T-cell (primary cell): Measurements from ENCODE around the gene CERS6. TPM values are rescaled to one million over a fixed set of nuclear protein-coding genes. Genes with fewer than 3 reads are reported as not detected.
A peak's percentile ranks its signal among the peaks of the same experiment; 100 is the strongest.

Experiments used
- ATAC-seq, 4 experiments: fragments of 200-7000 bp in 3 of 4; fragments of 150-1000 bp in 1 of 4; cut with Tn5 transposase; replicated peaks in 1 of 4; 1 replicate in 3 of 4; 2 replicates in 1 of 4; pipeline ENCODE4 v1.10.0; 2021; ENCODE audit warnings: moderate library complexity in 3 of 4, mild to moderate bottlenecking in 2 of 4, moderate number of reproducible peaks in 1 of 4
- CTCF ChIA-PET, 2 donors: fragments of 300-600 bp; sonication (Branson Sonifier 250); formaldehyde crosslinking; loops; one replicate each; lab custom pipeline; 2022; ENCODE audit warnings: antibody characterized with exemption in 2 of 2; lab: Charles Lee
- POLR2A ChIA-PET, 2 donors: fragments of 300-600 bp; sonication (Branson Sonifier 250); formaldehyde crosslinking; loops; one replicate each; lab custom pipeline; 2022; ENCODE audit warnings: antibody characterized with exemption in 2 of 2; lab: Charles Lee
- DNase-seq, 35 experiments: peaks; one replicate each; pipeline versions ENCODE4 v3.0.0 to v3.0.0-alpha.2; 2013 to 2023
- H3K27ac ChIP-seq: one replicate; pipeline ENCODE4 v1.5.1; 2013; ENCODE audit warnings: low read length
- H3K27me3 ChIP-seq, 2 experiments: replicated peaks in 1 of 2; 1 replicate in 1 of 2; 2 replicates in 1 of 2; pipeline versions ENCODE4 v1.6.1 to v1.7.0; 2013; ENCODE audit warnings: low read length in 1 of 2, mixed read lengths in 1 of 2; ENCODE audit not compliant: control insufficient read depth in 2 of 2, insufficient read depth in 2 of 2; ENCODE audit errors: extremely low read depth in 1 of 2
- H3K36me3 ChIP-seq, 2 donors: 1 replicate in 1 of 2; 2 replicates in 1 of 2; pipeline versions ENCODE4 v1.6.1 to v1.7.0; 2013; ENCODE audit warnings: low read length in 1 of 2; ENCODE audit not compliant: control insufficient read depth in 2 of 2, insufficient read depth in 1 of 2; ENCODE audit errors: extremely low read depth in 1 of 2
- H3K4me1 ChIP-seq, 2 experiments: 1 replicate in 1 of 2; 2 replicates in 1 of 2; pipeline versions ENCODE4 v1.6.1 to v1.7.0; 2013; ENCODE audit warnings: low read length in 2 of 2, mixed read lengths in 1 of 2; ENCODE audit not compliant: insufficient read depth in 2 of 2, control insufficient read depth in 1 of 2; ENCODE audit errors: extremely low read depth in 1 of 2
- H3K4me3 ChIP-seq, 2 donors: 1 replicate in 1 of 2; 2 replicates in 1 of 2; pipeline versions ENCODE4 v1.5.1 to v1.7.0; 2013; ENCODE audit warnings: mild to moderate bottlenecking in 2 of 2, low read length in 1 of 2, moderate library complexity in 1 of 2; ENCODE audit not compliant: control insufficient read depth in 1 of 2; ENCODE audit errors: extremely low read depth in 1 of 2
- H3K9me3 ChIP-seq: 2 replicates; pipeline ENCODE4 v1.7.0; 2013
- H3K27ac Mint-ChIP-seq, 2 donors: one replicate each; pipeline ENCODE4 v1.8.0; 2020 to 2021; ENCODE audit warnings: mild to moderate bottlenecking in 2 of 2, mixed read lengths in 2 of 2
- H3K27me3 Mint-ChIP-seq, 2 donors: one replicate each; pipeline ENCODE4 v1.8.0; 2021 to 2022; ENCODE audit warnings: mixed read lengths in 2 of 2
- H3K36me3 Mint-ChIP-seq: one replicate; pipeline ENCODE4 v1.8.0; 2021; ENCODE audit warnings: mixed read lengths
- H3K4me1 Mint-ChIP-seq, 3 donors: one replicate each; pipeline ENCODE4 v1.8.0; 2020 to 2022; ENCODE audit warnings: mixed read lengths in 3 of 3, mild to moderate bottlenecking in 1 of 3
- H3K4me3 Mint-ChIP-seq, 3 donors: one replicate each; pipeline ENCODE4 v1.8.0; 2020 to 2022; ENCODE audit warnings: mild to moderate bottlenecking in 3 of 3, mixed read lengths in 3 of 3, moderate library complexity in 3 of 3
- H3K9me3 Mint-ChIP-seq, 3 donors: one replicate each; pipeline ENCODE4 v1.8.0; 2020 to 2022; ENCODE audit warnings: mixed read lengths in 3 of 3
- WGBS: methylation state at CpG from one replicate; pipeline ENCODE4 v1.1.5; 2013; ENCODE audit warnings: missing lambda C conversion rate; ENCODE audit not compliant: insufficient coverage; 5-methylcytosine and 5-hydroxymethylcytosine counted together
- total RNA-seq, 35 experiments: library from RNA in 6 of 35; stranded (reverse) in 6 of 35; fragments of 120-200 nt in 1 of 35; gene quantifications; one replicate each; pipeline versions ENCODE4 v1.2.1 to v1.2.4 and lab custom pipeline; 2013 to 2026

The CERS6 gene
- total RNA-seq, 5 donors from 2014 or later (not counting 1 experiment from before 2014, with no cell fraction given), result 11.1 to 20.3 (median 13.6) TPM

GRCh38 chr2:168529900-168530561 is 74.0 kb downstream of the CERS6 start:
- Histone ChIP-seq H3K4me3 (no peak overlapping the region), H3K36me3 (no peaks in the 10 kb centered on the region), H3K4me1 (peaks cover 0 to 3% of the 10 kb centered on the region in 2 experiments), H3K9me3 (no peaks in the 10 kb centered on the region), H3K27me3 (no peaks in the 10 kb centered on the region), H3K27ac (no peak overlapping the region)
- ATAC-seq (no peak), DNase-seq (no peak)
- no peak overlapping the region for H3K4me3 Mint-ChIP-seq
- H3K9me3 Mint-ChIP-seq, result no peaks in the 10 kb centered on the region
- WGBS, result 96% methylated on average over 6 of the region's 8 CpGs
- CTCF ChIA-PET, result no interaction called here
- peaks cover 3% of the 10 kb centered on the region for H3K36me3 Mint-ChIP-seq
- peaks cover 64 to 72% (median 69%) of the 10 kb centered on the region in 3 donors for H3K4me1 Mint-ChIP-seq
- no peaks in the 10 kb centered on the region for H3K27me3 Mint-ChIP-seq
- H3K27ac Mint-ChIP-seq, result no peak overlapping the region
- POLR2A ChIA-PET, result no interaction called here

- Histone ChIP-seq H3K4me3 (no peak overlapping the region), H3K27ac (no peak overlapping the region), H3K4me1 (peaks cover 0 to 3% of the 10 kb centered on the region in 2 experiments), H3K27me3 (no peaks in the 10 kb centered on the region), H3K36me3 (no peaks in the 10 kb centered on the region), H3K9me3 (no peaks in the 10 kb centered on the region)
- Mint-ChIP-seq H3K9me3 (no peaks in the 10 kb centered on the region), H3K27me3 (no peaks in the 10 kb centered on the region), H3K4me1 (peaks cover 66 to 69% (median 68%) of the 10 kb centered on the region in 3 donors), H3K36me3 (peaks cover 3% of the 10 kb centered on the region), H3K4me3 (no peak overlapping the region), H3K27ac (peak overlapping the region in 1 of 2 donors; percentile 50)
- DNase-seq (no peak), ATAC-seq (no peak)
- 100% methylated on average over 4 of the region's 4 CpGs for WGBS
- CTCF ChIA-PET, result interaction anchor here in 1 of 2 donors (0.6 kb wide), 1 partner anchor 160 kb away, joined by 3 read pairs; no protein-coding TSS in a partner anchor
- POLR2A ChIA-PET, result interaction anchor here in 1 of 2 donors (0.5 kb wide), 1 partner anchor 302 kb away, joined by 4 read pairs; no protein-coding TSS in a partner anchor
Measured at GRCh38 chr2:168530982-168531622, 75.0 kb downstream of the CERS6 start.

- no peak for ATAC-seq
Measured at GRCh38 chr2:168534926-168535325, 78.9 kb downstream of the CERS6 start.

GRCh38 chr2:168536925-168537466 is 80.9 kb downstream of the CERS6 start:
- Mint-ChIP-seq H3K36me3 (peaks cover 30% of the 10 kb centered on the region), H3K4me1 (peaks cover 33 to 53% (median 51%) of the 10 kb centered on the region in 3 donors), H3K27ac (peak overlapping the region; percentile 12 to 60), H3K9me3 (peaks cover 5 to 30% (median 23%) of the 10 kb centered on the region in 3 donors), H3K27me3 (no peaks in the 10 kb centered on the region), H3K4me3 (no peak overlapping the region)
- peaks cover 4% of the 10 kb centered on the region for H3K9me3 ChIP-seq
- ATAC-seq, result peak in 1 of 4 experiments; percentile 29
- H3K27me3 ChIP-seq, result no peaks in the 10 kb centered on the region
- ChIA-PET CTCF (no interaction called here), POLR2A (no interaction called here)
- H3K36me3 ChIP-seq, result no peaks in the 10 kb centered on the region
- no peaks in the 10 kb centered on the region for H3K4me1 ChIP-seq
- no peak overlapping the region for H3K4me3 ChIP-seq
- DNase-seq, result no peak
- no CpG with 5 or more reads among the region's 2 CpGs for WGBS
- H3K27ac ChIP-seq, result no peak overlapping the region

More at GRCh38 chr2:168534926-168535325, 78.9 kb downstream of the CERS6 start:
- Histone ChIP-seq H3K27me3 (no peaks in the 10 kb centered on the region), H3K9me3 (peaks cover 4% of the 10 kb centered on the region), H3K4me3 (no peak overlapping the region), H3K4me1 (peaks cover 0 to 3% of the 10 kb centered on the region in 2 experiments), H3K36me3 (no peaks in the 10 kb centered on the region), H3K27ac (no peak overlapping the region)
- no peak overlapping the region for H3K27ac Mint-ChIP-seq
- DNase-seq, result no peak
- H3K4me1 Mint-ChIP-seq, result peaks cover 44 to 65% (median 62%) of the 10 kb centered on the region in 3 donors
- H3K36me3 Mint-ChIP-seq, result peaks cover 14% of the 10 kb centered on the region
- no peaks in the 10 kb centered on the region for H3K27me3 Mint-ChIP-seq
- ChIA-PET POLR2A (no interaction called here), CTCF (no interaction called here)
- H3K4me3 Mint-ChIP-seq, result no peak overlapping the region
- WGBS, result 96% methylated on average over 7 of the region's 7 CpGs
- H3K9me3 Mint-ChIP-seq, result peaks cover 0 to 12% (median 10%) of the 10 kb centered on the region in 3 donors

- CTCF ChIA-PET, result interaction anchor here in 1 of 2 donors (0.6 kb wide), 1 partner anchor 45 kb away, joined by 3 read pairs; no protein-coding TSS in a partner anchor
- H3K36me3 ChIP-seq, result no peaks in the 10 kb centered on the region
Measured at GRCh38 chr2:168538133-168538532, 82.1 kb downstream of the CERS6 start.

GRCh38 chr2:168538534-168538933 is 82.5 kb downstream of the CERS6 start:
- no peak overlapping the region for H3K4me3 ChIP-seq
- ATAC-seq, result no peak
- Mint-ChIP-seq H3K4me1 (peaks cover 37 to 53% (median 52%) of the 10 kb centered on the region in 3 donors), H3K27me3 (no peaks in the 10 kb centered on the region), H3K27ac (no peak overlapping the region), H3K36me3 (peaks cover 27% of the 10 kb centered on the region), H3K9me3 (peaks cover 5 to 31% (median 23%) of the 10 kb centered on the region in 3 donors), H3K4me3 (no peak overlapping the region)
- peaks cover 4% of the 10 kb centered on the region for H3K9me3 ChIP-seq
- H3K36me3 ChIP-seq, result no peaks in the 10 kb centered on the region
- H3K27ac ChIP-seq, result no peak overlapping the region
- H3K27me3 ChIP-seq, result no peaks in the 10 kb centered on the region
- no CpG with 5 or more reads among the region's 2 CpGs for WGBS
- DNase-seq, result no peak
- ChIA-PET POLR2A (interaction anchor here in 1 of 2 donors (0.6 kb wide), 1 partner anchor 12 kb away, joined by 4 read pairs; no protein-coding TSS in a partner anchor), CTCF (no interaction called here)
- H3K4me1 ChIP-seq, result peaks cover 4 to 5% of the 10 kb centered on the region in 2 experiments

More at GRCh38 chr2:168538133-168538532, 82.1 kb downstream of the CERS6 start:
- ATAC-seq (no peak), DNase-seq (no peak)
- H3K27me3 Mint-ChIP-seq, result no peaks in the 10 kb centered on the region
- Histone ChIP-seq H3K4me1 (peaks cover 0 to 5% of the 10 kb centered on the region in 2 experiments), H3K27me3 (no peaks in the 10 kb centered on the region), H3K9me3 (peaks cover 4% of the 10 kb centered on the region), H3K4me3 (no peak overlapping the region), H3K27ac (no peak overlapping the region)
- H3K36me3 Mint-ChIP-seq, result peaks cover 28% of the 10 kb centered on the region
- peak overlapping the region; percentile 49 to 62 for H3K27ac Mint-ChIP-seq
- 100% methylated on average over 1 of the region's 1 CpG for WGBS
- H3K9me3 Mint-ChIP-seq, result peaks cover 5 to 31% (median 23%) of the 10 kb centered on the region in 3 donors
- POLR2A ChIA-PET, result no interaction called here
- H3K4me3 Mint-ChIP-seq, result no peak overlapping the region
- H3K4me1 Mint-ChIP-seq, result peaks cover 37 to 54% (median 53%) of the 10 kb centered on the region in 3 donors
